HCT116 (cell line): ENCODE measurements around the gene RAD52. TPM values are rescaled to one million over a fixed set of nuclear protein-coding genes. Genes with fewer than 3 reads are reported as not detected.

ENCODE experiments used
- ATAC-seq: fragments of 200-7000 bp; cut with Tn5 transposase; 2 replicates; pipeline ENCODE4 v1.9.1; 2020; ENCODE audit warnings: mild to moderate bottlenecking, moderate library complexity
- BruUV-seq: library from RNA; stranded (reverse); fragments of 400-500 nt; replicated peaks from 2 replicates; lab custom pipeline; 2021; lab: Mats Ljungman, UMichigan
- CTCF ChIA-PET: fragments of 300-600 bp; sonication (Branson Sonifier 250); formaldehyde crosslinking; loops from one replicate; lab custom pipeline; 2021; ENCODE audit warnings: antibody characterized with exemption; lab: Charles Lee
- POLR2A ChIA-PET: fragments of 300-600, 350-600 bp; sonication (Branson Sonifier 250); formaldehyde crosslinking; loops from one replicate; lab custom pipeline; 2021; ENCODE audit warnings: antibody characterized with exemption; lab: Charles Lee
- RAD21 ChIA-PET, 2 experiments: fragments of 300-600 bp; sonication (Branson Sonifier 250); formaldehyde crosslinking; loops; one replicate each; lab custom pipeline; 2023; ENCODE audit warnings: low total read pairs in 2 of 2; ENCODE audit not compliant: uncharacterized antibody in 2 of 2, unreplicated experiment in 2 of 2, low non-redundant PET in 1 of 2; lab: Charles Lee
- DNase-seq: peaks from one replicate; pipeline ENCODE4 v3.0.0-alpha.2; 2010; ENCODE audit warnings: low read depth, low spot score
- H2AFZ ChIP-seq: fragments of 200-600 bp; shearing (Covaris generic), sonication (generic); 2 replicates; pipeline ENCODE4 v1.6.1; 2017; ENCODE audit warnings: low read depth, mixed run types, mixed read lengths, antibody characterized with exemption, low read length; ENCODE audit not compliant: poor library complexity, severe bottlenecking
- H3K27ac ChIP-seq: 2 replicates; pipeline ENCODE4 v1.5.1; 2012; ENCODE audit warnings: low read depth, low read length
- H3K27me3 ChIP-seq: fragments of 200-600 bp; sonication (generic); 2 replicates; pipeline ENCODE4 v1.6.1; 2016; ENCODE audit warnings: mixed run types, low read length, mixed read lengths; ENCODE audit not compliant: insufficient read depth
- H3K36me3 ChIP-seq, 2 experiments: fragments of 200-500 bp in 1 of 2; fragments of 200-600 bp in 1 of 2; sonication (Bioruptor generic) in 1 of 2; sonication (generic) in 1 of 2; 2 replicates each; pipeline versions ENCODE4 v1.5.1 to v1.6.1; 2014 to 2016; ENCODE audit warnings: low read length in 2 of 2, inconsistent platforms in 1 of 2, mixed read lengths in 1 of 2, mixed run types in 1 of 2; ENCODE audit not compliant: insufficient read depth in 2 of 2, control insufficient read depth in 1 of 2
- H3K4me1 ChIP-seq, 2 experiments: fragments of 200-600 bp in 1 of 2; sonication (generic) in 1 of 2; 2 replicates each; pipeline versions ENCODE4 v1.5.1 to v1.6.1; 2012 to 2017; ENCODE audit warnings: low read length in 2 of 2, inconsistent platforms in 1 of 2, mild to moderate bottlenecking in 1 of 2, mixed read lengths in 1 of 2, mixed run types in 1 of 2, moderate library complexity in 1 of 2; ENCODE audit not compliant: insufficient read depth in 2 of 2, control insufficient read depth in 1 of 2
- H3K4me2 ChIP-seq: fragments of 200-600 bp; sonication (generic); 2 replicates; pipeline ENCODE4 v1.6.1; 2017; ENCODE audit warnings: mixed run types, low read length, mixed read lengths
- H3K4me3 ChIP-seq, 2 experiments: fragments of 200-600 bp in 1 of 2; sonication (generic) in 1 of 2; replicated peaks in 1 of 2; 2 replicates each; pipeline ENCODE4 v1.5.1; 2011 to 2016; ENCODE audit warnings: low read length in 2 of 2, control low read depth in 1 of 2, low read depth in 1 of 2, mild to moderate bottlenecking in 1 of 2, mixed read lengths in 1 of 2, mixed run types in 1 of 2
- H3K79me2 ChIP-seq: fragments of 200-600 bp; sonication (generic); 2 replicates; pipeline ENCODE4 v1.6.1; 2017; ENCODE audit warnings: mild to moderate bottlenecking, mixed run types, low read length, moderate library complexity, mixed read lengths; ENCODE audit not compliant: insufficient read depth
- H3K9ac ChIP-seq: fragments of 200-600 bp; sonication (generic); 2 replicates; pipeline ENCODE4 v1.6.1; 2016; ENCODE audit warnings: low read length, mixed read lengths
- H3K9me2 ChIP-seq: fragments of 200-600 bp; sonication (generic), shearing (Covaris generic); 2 replicates; pipeline ENCODE4 v1.6.1; 2017; ENCODE audit warnings: mixed run types, mild to moderate bottlenecking, moderate library complexity; ENCODE audit not compliant: insufficient read depth
- H3K9me3 ChIP-seq, 2 experiments: fragments of 200-500 bp in 1 of 2; fragments of 200-600 bp in 1 of 2; sonication (Bioruptor generic) in 1 of 2; sonication (generic) in 1 of 2; 2 replicates each; pipeline ENCODE4 v1.6.1; 2014 to 2017; ENCODE audit warnings: low read length in 2 of 2, mixed read lengths in 2 of 2, inconsistent platforms in 1 of 2, low read depth in 1 of 2, mild to moderate bottlenecking in 1 of 2, mixed run types in 1 of 2, moderate library complexity in 1 of 2; ENCODE audit not compliant: control insufficient read depth in 1 of 2, insufficient read depth in 1 of 2
- H4K20me1 ChIP-seq: fragments of 200-600 bp; sonication (generic), shearing (Covaris generic); 2 replicates; pipeline ENCODE4 v1.6.1; 2017; ENCODE audit warnings: mixed run types, mild to moderate bottlenecking, moderate library complexity; ENCODE audit not compliant: insufficient read depth
- EGR1 ChIP-seq: IDR thresholded peaks from 2 replicates; pipeline ENCODE4 v1.6.1; 2012; ENCODE audit warnings: low read depth
- EZH2 ChIP-seq: fragments of 200-600 bp; sonication (generic); IDR thresholded peaks from 2 replicates; pipeline ENCODE4 v1.6.1; 2017; ENCODE audit warnings: antibody characterized with exemption, mixed run types
- EZH2phosphoT487 ChIP-seq: fragments of 200-600 bp; IDR thresholded peaks from 2 replicates; pipeline ENCODE4 v1.6.1; 2018; ENCODE audit warnings: antibody characterized with exemption, borderline replicate concordance
- FOSL1 ChIP-seq: IDR thresholded peaks from 2 replicates; pipeline ENCODE4 v1.6.1; 2012; ENCODE audit warnings: low read depth
- POLR2A ChIP-seq: IDR thresholded peaks from 2 replicates; pipeline ENCODE4 v1.7.0; 2011; ENCODE audit warnings: borderline replicate concordance; ENCODE audit not compliant: insufficient read depth, insufficient read length; ENCODE audit errors: extremely low read depth
- POLR2AphosphoS5 ChIP-seq: IDR thresholded peaks from 2 replicates; pipeline ENCODE4 v1.6.1; 2011; ENCODE audit warnings: mild to moderate bottlenecking, low read depth, low read length, moderate library complexity
- RAD21 ChIP-seq: IDR thresholded peaks from 2 replicates; pipeline ENCODE4 v1.6.1; 2012; ENCODE audit warnings: low read depth, mild to moderate bottlenecking
- SIN3A ChIP-seq: IDR thresholded peaks from 2 replicates; pipeline ENCODE4 v1.6.1; 2012; ENCODE audit warnings: low read depth
- SP1 ChIP-seq: IDR thresholded peaks from 2 replicates; pipeline ENCODE4 v1.6.1; 2012; ENCODE audit warnings: low read depth
- TCF7L2 ChIP-seq: IDR thresholded peaks from 2 replicates; pipeline ENCODE4 v1.7.0; 2011; ENCODE audit warnings: borderline replicate concordance, inconsistent platforms; ENCODE audit not compliant: insufficient read depth, insufficient read length; ENCODE audit errors: extremely low read depth
- YY1 ChIP-seq: IDR thresholded peaks from 2 replicates; pipeline ENCODE4 v1.6.1; 2011; ENCODE audit warnings: low read length, low read depth, moderate library complexity, mild to moderate bottlenecking; ENCODE audit not compliant: insufficient replicate concordance; ENCODE audit errors: extremely low read depth
- intact Hi-C: fragments of 100-400 bp; cut with micrococcal nuclease; formaldehyde crosslinking; loops from 2 replicates; pipeline ENCODE4 v1.10.0; 2022
- total RNA-seq: library from RNA; stranded (reverse); gene quantifications from one replicate; pipeline ENCODE4 v1.2.1, GENCODE V29; 2021; ENCODE audit not compliant: unreplicated experiment
- TF ChIP-seq, protein P1 (sequence below): IDR thresholded peaks from 2 replicates; pipeline ENCODE4 v1.6.1; 2012; ENCODE audit warnings: low read depth
- TF ChIP-seq, protein P2 (sequence below): IDR thresholded peaks from 2 replicates; pipeline ENCODE4 v1.6.1; 2011; ENCODE audit warnings: mild to moderate bottlenecking, low read length, moderate library complexity; ENCODE audit not compliant: insufficient replicate concordance; ENCODE audit errors: extremely low read depth
- TF ChIP-seq, protein P3 (sequence below): IDR thresholded peaks from 2 replicates; pipeline ENCODE4 v1.6.1; 2012

The RAD52 gene
- total RNA-seq, 1 experiment from 2014 or later, result 24.4 TPM

DNA sequence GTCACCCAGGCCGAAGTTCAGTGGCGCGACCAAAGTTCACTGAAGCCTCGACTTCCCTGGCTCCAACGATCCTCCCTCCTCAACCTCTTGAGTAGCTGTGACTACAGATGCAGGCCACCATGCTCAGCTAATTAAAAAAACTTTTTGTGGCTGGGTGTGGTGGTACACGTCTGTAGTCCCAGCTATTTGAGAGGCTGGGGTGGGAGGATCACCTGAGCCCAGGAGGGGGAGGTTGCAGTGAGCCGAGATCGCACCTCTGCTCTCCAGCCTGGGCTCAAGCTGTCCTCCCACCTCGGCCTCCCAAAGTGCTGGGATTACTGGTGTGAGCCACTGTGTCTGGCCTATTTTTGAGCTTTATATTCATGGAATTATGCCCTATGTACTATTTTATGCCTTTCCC lies 18.1 kb upstream of the RAD52 start:
- Histone ChIP-seq H3K27me3 (no peaks in the 10 kb centered on the region), H3K4me3 (no peak overlapping the region), H3K79me2 (no peaks in the 10 kb centered on the region), H2AFZ (no peak overlapping the region), H3K36me3 (no peaks in the 10 kb centered on the region), H3K9me2 (no peaks in the 10 kb centered on the region), H3K27ac (no peak overlapping the region), H3K9me3 (no peaks in the 10 kb centered on the region), H3K9ac (no peak overlapping the region), H4K20me1 (no peaks in the 10 kb centered on the region), H3K4me1 (peaks cover 3 to 13% of the 10 kb centered on the region in 2 experiments; a peak in 3 of 4 replicates), H3K4me2 (no peak overlapping the region)
- DNase-seq (no peak), ATAC-seq (no peak)
- intact Hi-C loops, result no loop called here
- ChIA-PET POLR2A (no interaction called here), CTCF (interaction anchor here (1.9 kb wide), 1 partner anchor 18 kb away, joined by 7 read pairs; the partner anchor contains the start of gene RAD52), RAD21 (no interaction called here)
- no TSS peak for BruUV-seq
- TF ChIP-seq TCF7L2, result no peak
- TF ChIP-seq, protein P1, sequence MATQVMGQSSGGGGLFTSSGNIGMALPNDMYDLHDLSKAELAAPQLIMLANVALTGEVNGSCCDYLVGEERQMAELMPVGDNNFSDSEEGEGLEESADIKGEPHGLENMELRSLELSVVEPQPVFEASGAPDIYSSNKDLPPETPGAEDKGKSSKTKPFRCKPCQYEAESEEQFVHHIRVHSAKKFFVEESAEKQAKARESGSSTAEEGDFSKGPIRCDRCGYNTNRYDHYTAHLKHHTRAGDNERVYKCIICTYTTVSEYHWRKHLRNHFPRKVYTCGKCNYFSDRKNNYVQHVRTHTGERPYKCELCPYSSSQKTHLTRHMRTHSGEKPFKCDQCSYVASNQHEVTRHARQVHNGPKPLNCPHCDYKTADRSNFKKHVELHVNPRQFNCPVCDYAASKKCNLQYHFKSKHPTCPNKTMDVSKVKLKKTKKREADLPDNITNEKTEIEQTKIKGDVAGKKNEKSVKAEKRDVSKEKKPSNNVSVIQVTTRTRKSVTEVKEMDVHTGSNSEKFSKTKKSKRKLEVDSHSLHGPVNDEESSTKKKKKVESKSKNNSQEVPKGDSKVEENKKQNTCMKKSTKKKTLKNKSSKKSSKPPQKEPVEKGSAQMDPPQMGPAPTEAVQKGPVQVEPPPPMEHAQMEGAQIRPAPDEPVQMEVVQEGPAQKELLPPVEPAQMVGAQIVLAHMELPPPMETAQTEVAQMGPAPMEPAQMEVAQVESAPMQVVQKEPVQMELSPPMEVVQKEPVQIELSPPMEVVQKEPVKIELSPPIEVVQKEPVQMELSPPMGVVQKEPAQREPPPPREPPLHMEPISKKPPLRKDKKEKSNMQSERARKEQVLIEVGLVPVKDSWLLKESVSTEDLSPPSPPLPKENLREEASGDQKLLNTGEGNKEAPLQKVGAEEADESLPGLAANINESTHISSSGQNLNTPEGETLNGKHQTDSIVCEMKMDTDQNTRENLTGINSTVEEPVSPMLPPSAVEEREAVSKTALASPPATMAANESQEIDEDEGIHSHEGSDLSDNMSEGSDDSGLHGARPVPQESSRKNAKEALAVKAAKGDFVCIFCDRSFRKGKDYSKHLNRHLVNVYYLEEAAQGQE, result no peak
- TF ChIP-seq SP1, result no peak
- TF ChIP-seq RAD21, result no peak
- TF ChIP-seq, protein P2, sequence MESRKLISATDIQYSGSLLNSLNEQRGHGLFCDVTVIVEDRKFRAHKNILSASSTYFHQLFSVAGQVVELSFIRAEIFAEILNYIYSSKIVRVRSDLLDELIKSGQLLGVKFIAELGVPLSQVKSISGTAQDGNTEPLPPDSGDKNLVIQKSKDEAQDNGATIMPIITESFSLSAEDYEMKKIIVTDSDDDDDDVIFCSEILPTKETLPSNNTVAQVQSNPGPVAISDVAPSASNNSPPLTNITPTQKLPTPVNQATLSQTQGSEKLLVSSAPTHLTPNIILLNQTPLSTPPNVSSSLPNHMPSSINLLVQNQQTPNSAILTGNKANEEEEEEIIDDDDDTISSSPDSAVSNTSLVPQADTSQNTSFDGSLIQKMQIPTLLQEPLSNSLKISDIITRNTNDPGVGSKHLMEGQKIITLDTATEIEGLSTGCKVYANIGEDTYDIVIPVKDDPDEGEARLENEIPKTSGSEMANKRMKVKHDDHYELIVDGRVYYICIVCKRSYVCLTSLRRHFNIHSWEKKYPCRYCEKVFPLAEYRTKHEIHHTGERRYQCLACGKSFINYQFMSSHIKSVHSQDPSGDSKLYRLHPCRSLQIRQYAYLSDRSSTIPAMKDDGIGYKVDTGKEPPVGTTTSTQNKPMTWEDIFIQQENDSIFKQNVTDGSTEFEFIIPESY, result no peak
- no peak for TF ChIP-seq POLR2A
- TF ChIP-seq EZH2phosphoT487, result no peak
- no peak for TF ChIP-seq SIN3A
- no peak for TF ChIP-seq EGR1
- no peak for TF ChIP-seq FOSL1
- TF ChIP-seq YY1, result no peak
- TF ChIP-seq, protein P3, sequence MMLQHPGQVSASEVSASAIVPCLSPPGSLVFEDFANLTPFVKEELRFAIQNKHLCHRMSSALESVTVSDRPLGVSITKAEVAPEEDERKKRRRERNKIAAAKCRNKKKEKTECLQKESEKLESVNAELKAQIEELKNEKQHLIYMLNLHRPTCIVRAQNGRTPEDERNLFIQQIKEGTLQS, result no peak
- no peak for TF ChIP-seq EZH2
- no peak for TF ChIP-seq POLR2AphosphoS5
